GM23248 (cell line): Measurements from ENCODE around the gene SDHAF1.

Experiments used
- EZH2 ChIP-seq: fragments of 200-600 bp; sonication (generic); IDR thresholded peaks from 2 replicates; pipeline ENCODE4 v1.6.1; 2018; ENCODE audit warnings: antibody characterized with exemption, mild to moderate bottlenecking; ENCODE audit not compliant: insufficient read depth, poor library complexity, severe bottlenecking
- EZH2phosphoT487 ChIP-seq: fragments of 200-600 bp; sonication (generic); IDR thresholded peaks from 2 replicates; pipeline ENCODE4 v1.6.1; 2018; ENCODE audit warnings: antibody characterized with exemption, moderate library complexity, mild to moderate bottlenecking, low read depth; ENCODE audit not compliant: insufficient read depth

GRCh38 chr19:36009633-36010379, 14.8 kb downstream of the SDHAF1 start:
- no peak for TF ChIP-seq EZH2
- TF ChIP-seq EZH2phosphoT487, result no peak
